RWPE1 (cell line): Measurements from ENCODE around the gene AUTS2.

Source experiments
- CTCF ChIA-PET: fragments of 350-600 bp; sonication (Branson Sonifier 250); formaldehyde crosslinking; extraction: SDS; loops from one replicate; lab custom pipeline; 2021; lab: Yijun Ruan, JAX
- POLR2A ChIA-PET: fragments of 400-600 bp; formaldehyde crosslinking; extraction: SDS; loops from one replicate; lab custom pipeline; 2020; ENCODE audit warnings: antibody characterized with exemption; ENCODE audit not compliant: low non-redundant PET; lab: Yijun Ruan, JAX
- DNase-seq: peaks from one replicate; pipeline ENCODE4 v3.0.0; 2012; ENCODE audit warnings: low spot score
- H3K27ac ChIP-seq: fragments of 450-650 bp; 2 replicates; pipeline ENCODE4 v1.5.1; 2017
- CTCF ChIP-seq: fragments of 450-650 bp; conservative IDR thresholded peaks from 2 replicates; pipeline ENCODE4 v1.5.1; 2017; ENCODE audit warnings: low read depth, mild to moderate bottlenecking

AUTS2 gene

GRCh38 chr7:70288781-70289456 is 690.6 kb downstream of the AUTS2 start:
- ChIA-PET POLR2A (no interaction called here), CTCF (interaction anchor here (0.6 kb wide), 1 partner anchor 9 kb away, joined by 6 read pairs; no protein-coding TSS in a partner anchor)
- DNase-seq: no peak
- H3K27ac ChIP-seq: no peak overlapping the region
- TF ChIP-seq CTCF: no peak

DNA sequence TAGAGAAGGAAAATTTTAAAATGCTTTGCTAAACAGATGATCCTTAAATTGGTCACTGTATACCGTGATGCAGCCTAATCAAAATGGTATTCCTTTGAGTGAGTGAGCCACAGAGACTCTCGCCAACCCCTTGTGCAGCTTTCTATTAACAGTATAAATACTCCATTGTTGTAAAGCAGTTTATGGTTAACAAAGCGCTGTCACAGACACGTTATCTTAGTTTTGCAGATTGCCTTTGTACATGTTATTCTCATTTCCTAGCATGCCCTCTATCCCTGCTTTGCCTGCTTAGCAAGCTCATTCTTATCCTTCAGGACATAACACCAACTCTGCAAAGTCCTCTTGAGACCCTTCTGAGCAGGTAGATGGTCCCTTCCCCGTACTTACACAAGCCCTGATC is 694.4 kb downstream of the AUTS2 start:
- no peak for DNase-seq
- ChIA-PET POLR2A (no interaction called here), CTCF (interaction anchor here (0.6 kb wide), 1 partner anchor 173 kb away, joined by 3 read pairs; no protein-coding TSS in a partner anchor)
- no peak for TF ChIP-seq CTCF
- no peak overlapping the region for H3K27ac ChIP-seq

DNA sequence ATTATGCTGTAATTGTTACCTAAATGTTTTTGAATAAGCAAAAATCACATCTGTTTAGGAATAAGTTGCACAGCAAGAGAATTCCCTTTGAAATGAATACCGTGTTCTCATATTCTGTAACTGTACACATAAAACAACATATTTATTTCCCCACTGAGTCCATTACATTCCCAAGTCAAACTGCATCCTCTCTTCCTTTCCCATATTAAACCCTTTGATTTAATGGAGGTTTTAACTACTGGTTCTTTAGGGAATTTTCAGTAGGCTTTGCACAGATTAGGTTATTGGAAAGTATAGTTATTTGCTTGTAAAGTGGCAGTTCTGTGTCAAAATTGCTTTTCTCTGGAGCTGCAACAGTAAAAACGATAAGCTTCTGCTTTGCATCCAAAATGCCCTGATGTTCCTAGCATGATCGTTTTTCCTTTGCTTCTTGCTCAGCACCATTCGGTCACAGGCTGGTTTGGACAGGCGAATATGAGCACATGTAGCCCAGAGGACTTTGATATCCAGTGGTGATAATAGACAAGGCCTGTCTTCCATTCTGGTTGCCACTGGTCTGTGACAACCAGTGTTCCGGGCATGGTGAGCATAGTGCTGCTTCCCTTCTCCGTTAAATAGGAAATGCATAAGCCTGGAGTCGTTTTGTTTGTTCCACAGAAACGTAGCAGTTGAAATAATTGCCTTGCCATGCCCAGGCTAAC is 696.1 kb downstream of the AUTS2 start:
- POLR2A ChIA-PET: no interaction called here
- no peak for TF ChIP-seq CTCF
- no peak for DNase-seq
- H3K27ac ChIP-seq: no peak overlapping the region
- CTCF ChIA-PET: no interaction called here

DNA sequence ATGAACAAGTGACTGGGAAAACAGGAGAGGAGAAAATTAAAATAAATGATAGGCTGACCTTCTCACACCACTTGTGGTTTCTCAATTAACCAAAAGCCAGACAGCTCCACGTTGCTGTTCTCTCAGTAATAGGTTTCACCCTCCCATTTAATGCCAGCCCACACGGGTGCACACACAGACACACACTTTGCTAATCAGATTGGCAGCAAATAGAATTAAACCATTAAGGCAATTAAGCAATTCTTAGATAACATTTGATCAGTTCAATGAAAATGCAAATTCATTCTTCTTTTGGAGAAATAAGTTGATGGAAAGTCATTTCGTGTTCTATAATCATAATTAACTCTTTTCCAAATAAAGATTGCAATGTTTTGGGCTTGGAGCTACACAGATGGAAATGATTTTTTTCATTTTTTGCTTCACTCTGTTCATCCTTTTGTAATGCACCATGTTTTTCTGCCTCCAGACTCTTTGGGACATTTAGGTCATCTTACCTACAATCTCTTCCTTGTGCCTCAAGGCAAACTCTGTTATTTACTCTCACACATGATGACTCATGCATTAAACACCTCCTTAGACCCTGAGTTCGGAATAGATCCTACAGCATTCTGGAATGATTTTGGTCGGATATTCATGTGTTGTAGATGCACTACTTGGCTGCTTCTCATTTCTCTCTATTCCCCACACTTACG is 700.7 kb downstream of the AUTS2 start:
- peak; percentile 48 for DNase-seq
- ChIA-PET POLR2A (no interaction called here), CTCF (interaction anchor here (0.6 kb wide), 1 partner anchor 138 kb away, joined by 3 read pairs; no protein-coding TSS in a partner anchor)
- TF ChIP-seq CTCF: no peak
- H3K27ac ChIP-seq: no peak overlapping the region

GRCh38 chr7:70299472-70299807 is 701.2 kb downstream of the AUTS2 start:
- ChIA-PET POLR2A (no interaction called here), CTCF (no interaction called here)
- no peak for DNase-seq
- no peak for TF ChIP-seq CTCF
- no peak overlapping the region for H3K27ac ChIP-seq

GRCh38 chr7:70301673-70302185 is 703.5 kb downstream of the AUTS2 start:
- no peak for DNase-seq
- TF ChIP-seq CTCF: no peak
- ChIA-PET POLR2A (no interaction called here), CTCF (no interaction called here)
- no peak overlapping the region for H3K27ac ChIP-seq
